Activated CD4-positive, CD25-positive, alpha-beta regulatory T cell treated with anti-CD3 and anti-CD28 coated beads, Interleukin-2, amount 50 U/mL, for 24 hours (primary cell): Measurements from ENCODE around the gene CLIP2.
"Not testable (repeated sequence)": the region's sequence is repeated elsewhere in the genome, so short reads cannot be mapped to it uniquely, and the experiment has no call there.

ENCODE experiments used
- ATAC-seq, 2 donors: fragments of 150-1000 bp; cut with Tn5 transposase; one replicate each; pipeline ENCODE4 v1.10.0; 2021; ENCODE audit warnings: mild to moderate bottlenecking in 1 of 2, moderate library complexity in 1 of 2

Gene CLIP2

GRCh38 chr7:74338366-74339108, 49.3 kb downstream of the CLIP2 start:
- no peak for ATAC-seq

DNA sequence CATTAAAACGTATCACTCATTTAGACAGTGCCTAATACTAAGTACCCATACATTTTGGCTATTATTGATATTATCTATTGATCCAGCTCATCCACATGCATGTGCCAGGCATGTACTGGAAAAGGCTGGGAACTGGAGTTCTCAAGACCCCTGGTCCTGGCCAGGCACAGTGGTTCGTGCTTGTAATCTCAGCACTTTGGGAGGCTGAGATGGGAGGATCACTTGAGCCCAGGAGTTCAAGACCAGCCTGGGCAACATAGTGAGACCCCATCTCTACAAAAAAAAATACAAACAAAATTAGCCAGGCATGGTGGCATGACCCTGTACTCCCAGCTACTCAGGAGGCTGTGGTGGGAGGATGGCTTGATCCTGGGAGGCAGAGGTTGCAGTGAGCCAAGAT, 50.4 kb downstream of the CLIP2 start:
- not testable (repeated sequence) for ATAC-seq

DNA sequence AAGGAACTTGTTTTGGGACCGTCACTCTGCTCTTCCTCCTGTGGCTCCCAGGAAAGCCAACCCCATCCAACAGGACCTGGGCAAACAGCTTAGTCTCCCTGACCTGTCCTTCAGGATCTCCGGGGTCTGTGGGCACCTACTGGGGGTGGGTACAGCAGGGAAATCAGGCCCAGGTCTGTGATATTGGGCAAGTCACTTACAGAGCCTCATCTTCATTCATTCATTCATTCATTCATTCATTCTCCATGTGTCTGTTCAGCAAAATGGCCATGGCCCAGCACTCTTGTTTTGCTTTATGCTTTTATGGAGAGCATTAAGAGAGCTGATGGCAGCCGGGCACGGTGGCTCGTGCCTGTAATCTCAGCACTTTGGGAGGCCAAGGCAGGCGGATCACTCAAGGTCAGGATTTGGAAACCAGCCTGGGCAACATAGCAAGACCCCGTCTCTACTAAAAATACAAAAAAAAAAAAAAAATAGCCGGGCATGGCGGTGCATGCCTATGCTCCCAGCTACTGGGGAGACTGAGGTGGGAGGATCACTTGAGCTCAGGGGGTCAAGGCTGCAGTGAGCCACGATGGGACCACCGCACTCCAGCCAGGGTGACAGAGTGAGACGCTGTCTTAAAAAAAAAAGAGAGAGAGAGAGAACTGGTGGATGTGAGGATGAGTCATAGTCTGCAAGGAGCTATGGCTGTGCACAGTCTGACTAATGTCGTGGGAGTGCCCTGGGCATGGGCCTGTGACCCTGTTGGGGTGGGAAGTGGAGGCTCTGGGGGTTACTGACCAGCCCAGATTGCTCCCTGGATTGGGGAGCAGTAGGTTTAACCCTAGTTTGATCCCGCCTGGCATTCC, 54.3 kb downstream of the CLIP2 start:
- no peak for ATAC-seq

GRCh38 chr7:74344132-74344496, 54.9 kb downstream of the CLIP2 start:
- ATAC-seq = no peak

- no peak for ATAC-seq
Observed at GRCh38 chr7:74344786-74345185, 55.6 kb downstream of the CLIP2 start.

DNA sequence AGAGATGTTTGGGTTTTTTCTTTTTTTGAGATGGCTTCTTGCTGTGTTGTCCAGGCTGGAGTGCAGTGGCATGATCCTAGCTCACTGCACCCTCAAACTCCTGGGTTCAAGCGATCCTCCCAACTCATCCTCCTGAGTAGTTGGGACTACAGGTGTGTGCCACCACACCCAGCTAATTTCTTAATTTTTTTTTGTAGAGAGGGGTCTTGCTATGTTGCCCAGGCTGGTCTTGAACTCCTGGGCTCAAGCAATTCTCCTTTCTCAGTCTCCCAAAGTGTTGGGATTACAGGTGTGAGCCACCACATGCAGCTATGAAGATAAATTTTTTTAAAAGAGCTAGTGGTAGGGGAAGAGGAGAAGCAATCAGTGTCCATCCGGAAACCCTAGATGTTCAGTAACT, 56.8 kb downstream of the CLIP2 start:
- ATAC-seq = no peak

DNA sequence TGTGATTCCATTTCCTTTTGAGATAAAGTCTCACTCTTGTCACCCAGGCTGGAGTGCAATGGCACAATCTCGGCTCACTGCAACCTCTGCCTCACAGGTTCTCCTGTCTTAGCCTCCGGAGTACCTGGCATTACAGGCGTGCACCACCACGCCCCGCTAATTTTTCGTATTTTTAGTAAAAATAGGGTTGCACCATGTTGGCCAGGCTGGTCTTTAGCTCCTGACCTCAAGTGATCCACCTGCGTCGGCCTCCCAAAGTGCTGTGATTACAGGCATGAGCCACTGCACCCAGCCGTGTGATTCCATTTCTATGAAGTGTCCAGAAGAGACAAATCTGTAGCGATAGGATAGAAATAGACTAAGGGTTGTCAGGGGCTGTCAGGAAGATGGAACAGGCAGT, 60.4 kb downstream of the CLIP2 start:
- ATAC-seq = no peak

GRCh38 chr7:74350751-74351150, 61.5 kb downstream of the CLIP2 start:
- no peak for ATAC-seq

GRCh38 chr7:74351836-74352235, 62.6 kb downstream of the CLIP2 start:
- no peak for ATAC-seq

DNA sequence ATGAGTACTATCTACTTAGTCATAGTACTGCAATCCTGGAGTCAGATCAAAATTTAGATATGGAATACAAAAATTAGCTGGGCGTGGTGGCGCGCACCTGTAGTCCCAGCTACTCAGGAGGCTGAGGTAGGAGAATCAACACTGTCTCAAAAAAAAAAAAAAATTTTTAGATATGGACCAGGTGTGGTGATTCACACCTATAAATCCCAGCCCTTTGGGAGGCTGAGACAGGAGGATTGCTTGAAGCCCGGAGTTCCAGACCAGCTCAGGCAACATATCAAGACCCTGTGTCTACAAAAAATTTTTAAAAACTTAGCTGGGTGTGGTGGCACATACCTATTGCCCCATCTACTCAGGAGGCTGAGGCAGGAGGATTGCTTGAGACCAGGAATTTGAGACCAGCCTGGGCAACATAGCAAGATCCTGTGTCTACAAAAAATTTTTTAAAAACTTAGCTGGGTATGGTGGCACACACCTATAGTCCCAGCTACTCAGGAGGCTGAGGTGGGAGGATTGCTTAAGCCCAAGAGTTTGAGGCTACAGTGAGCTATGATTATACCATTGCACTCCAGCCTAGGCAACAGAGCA, 63.4 kb downstream of the CLIP2 start:
- ATAC-seq = not testable (repeated sequence)

DNA sequence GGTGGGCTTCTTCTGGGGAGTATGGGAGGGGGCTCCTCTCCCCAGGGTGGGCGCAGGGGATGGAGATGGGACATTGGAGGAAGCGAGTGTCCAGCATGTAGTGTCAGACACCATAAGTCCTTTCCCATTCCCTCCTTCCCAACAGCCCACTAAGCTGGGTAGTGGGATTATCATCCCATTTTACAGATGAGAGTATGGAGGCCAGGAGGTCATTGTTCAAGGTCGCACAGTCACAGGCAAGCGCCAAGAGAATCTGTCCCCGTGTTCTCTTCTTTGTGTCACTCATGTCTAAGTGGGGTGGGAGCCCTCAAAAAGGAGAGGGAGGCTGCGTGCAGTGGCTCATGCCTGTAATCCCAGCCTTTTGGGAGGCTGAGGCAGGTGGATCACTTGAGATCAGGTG, 64.8 kb downstream of the CLIP2 start:
- ATAC-seq = no peak

GRCh38 chr7:74355091-74355490, 65.9 kb downstream of the CLIP2 start:
- no peak for ATAC-seq

DNA sequence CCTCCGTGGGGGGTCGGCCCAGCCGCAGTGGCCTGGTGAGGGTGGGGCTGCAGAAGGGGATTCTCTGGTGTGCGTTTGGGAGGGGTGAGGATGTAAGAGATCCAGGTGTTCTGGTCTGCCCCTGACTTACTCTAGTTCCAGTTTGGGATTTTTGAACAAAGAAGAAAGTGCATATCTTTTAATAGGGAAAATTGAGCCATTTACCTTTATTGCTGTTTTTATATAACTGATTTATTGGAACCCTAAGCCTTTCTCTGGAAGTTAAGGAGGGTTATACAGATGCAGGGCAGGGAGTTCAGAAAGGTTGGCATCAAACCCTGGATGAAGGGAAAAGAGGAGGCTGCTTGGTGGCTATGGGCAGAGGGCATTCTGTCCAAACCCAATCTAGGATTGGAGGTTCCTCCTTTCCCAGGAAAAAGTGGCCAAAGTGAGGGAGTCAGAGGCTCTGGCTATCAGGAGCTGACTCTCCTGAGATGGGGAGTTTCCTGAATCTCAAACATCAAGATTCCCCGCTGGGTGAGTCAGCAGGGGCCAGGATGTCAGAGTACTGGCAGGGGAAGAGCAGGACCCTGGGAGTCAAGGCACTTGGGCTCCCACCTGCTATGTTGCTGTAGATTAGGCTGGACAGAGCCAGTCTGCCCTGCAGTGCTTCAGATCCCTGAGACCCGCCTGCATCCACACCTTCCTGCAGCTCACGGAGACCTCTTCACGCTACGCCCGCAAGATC, 67.5 kb downstream of the CLIP2 start:
- ATAC-seq = no peak

DNA sequence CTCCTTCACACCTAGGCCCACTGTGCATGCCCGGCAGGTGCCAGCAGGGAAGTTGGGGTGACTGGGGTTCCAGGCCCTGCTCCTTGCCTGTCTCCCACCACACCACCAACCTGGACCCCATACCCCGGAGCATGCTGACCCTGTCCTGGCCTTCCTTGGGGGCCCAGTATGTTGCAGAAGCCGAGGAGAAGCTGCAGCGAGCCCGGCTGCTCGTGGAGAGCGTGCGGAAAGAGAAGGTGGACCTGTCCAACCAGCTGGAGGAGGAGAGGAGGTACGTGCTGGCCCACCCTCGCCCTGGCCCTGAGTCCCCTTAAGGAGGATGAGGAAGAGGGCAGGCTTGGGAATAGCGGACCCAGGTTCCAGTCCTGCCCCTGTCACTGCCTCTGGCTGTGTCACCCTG, 70.8 kb downstream of the CLIP2 start:
- ATAC-seq = no peak

GRCh38 chr7:74362266-74362665, 73.1 kb downstream of the CLIP2 start:
- ATAC-seq = no peak

- no peak for ATAC-seq
Observed at GRCh38 chr7:74364061-74364460, 74.9 kb downstream of the CLIP2 start.

DNA sequence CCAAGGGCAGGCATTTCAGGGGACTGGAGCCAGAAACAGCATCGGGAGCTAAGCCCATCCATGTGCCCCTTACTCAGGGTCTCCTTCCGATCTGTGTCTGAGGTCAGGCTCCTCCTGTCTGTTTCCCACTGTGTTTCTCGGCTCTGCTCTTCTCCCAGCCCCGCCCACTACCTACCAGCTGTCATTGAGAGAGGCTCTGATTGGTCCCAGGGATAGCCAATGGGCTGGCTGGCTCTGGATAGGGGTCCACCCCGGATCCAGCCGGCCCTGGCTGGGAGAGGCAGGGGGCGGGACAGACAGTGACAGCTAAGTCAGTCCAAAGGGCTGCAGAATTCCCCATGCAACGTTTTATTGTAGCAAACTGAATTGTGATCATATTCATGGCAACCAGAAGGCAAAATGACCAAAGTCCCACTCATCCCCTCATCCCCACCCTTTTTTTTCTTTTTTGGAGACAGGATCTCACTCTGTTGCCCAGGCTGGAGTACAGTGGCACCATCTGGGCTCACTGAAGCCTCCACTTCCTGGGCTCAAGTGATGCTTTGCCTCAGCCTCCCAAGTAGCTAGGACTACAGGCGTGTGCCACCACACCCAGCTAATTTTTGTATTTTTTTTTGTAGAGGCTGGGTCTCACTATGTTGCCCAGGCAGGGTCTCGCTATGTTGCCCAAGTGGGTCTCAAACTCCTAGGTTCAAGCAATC, 76.3 kb downstream of the CLIP2 start:
- no peak for ATAC-seq

GRCh38 chr7:74371381-74372341, 82.5 kb downstream of the CLIP2 start:
- no peak for ATAC-seq

DNA sequence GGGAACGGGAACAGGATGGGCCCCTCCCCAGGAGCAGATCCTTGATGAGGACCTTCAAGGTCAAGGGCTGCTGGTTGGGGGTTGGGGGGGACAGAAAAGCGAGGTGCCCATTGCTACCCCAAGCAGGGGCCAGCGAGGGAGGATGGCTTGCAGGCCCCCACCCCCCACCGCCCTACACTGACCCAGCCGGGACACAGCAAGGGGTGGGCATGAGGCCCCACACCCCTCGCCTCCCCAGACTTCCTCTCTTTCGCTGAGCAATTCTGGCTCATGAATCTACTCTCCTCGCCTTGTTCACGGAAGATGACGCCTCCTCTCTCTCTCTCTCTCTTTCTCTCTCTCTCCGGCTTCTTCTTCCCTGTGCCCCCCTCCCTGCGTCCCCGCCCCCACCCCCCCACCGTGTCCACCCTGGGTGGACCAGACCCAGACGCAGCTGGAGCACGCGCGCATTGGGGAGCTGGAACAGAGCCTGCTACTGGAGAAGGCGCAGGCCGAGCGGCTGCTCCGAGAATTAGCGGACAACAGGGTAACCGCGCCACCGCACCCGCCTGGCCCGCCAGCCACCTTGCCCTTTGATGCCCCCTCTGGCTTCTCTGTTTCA, 83.4 kb downstream of the CLIP2 start:
- no peak for ATAC-seq

DNA sequence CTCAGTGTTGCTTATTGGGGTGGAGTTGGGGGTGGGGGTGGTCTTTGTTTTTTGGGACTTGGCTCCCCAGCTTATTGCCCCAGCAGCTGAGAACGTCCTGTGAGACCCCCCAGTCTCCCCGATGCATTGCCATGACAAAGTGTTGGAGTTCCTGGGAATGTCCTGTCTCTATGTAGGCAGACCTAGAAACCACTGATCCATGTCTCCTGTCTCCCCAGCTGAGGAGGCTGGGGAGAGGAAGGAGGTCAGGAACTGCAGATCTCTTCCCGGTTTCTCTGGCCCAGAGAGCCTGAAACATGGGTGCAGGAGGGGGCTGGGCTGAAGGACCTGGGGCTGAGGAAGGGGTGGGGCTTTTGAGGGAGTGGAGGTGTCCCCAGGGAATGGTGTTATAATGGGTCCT, 84.3 kb downstream of the CLIP2 start:
- ATAC-seq = no peak

GRCh38 chr7:74375726-74376220, 86.6 kb downstream of the CLIP2 start:
- no peak for ATAC-seq
